HL-60/S4 treated with retinoic acid at 250 ng/mL for 4 days and 3 days (cell line): Measurements from ENCODE around the gene TBXAS1.

Experiments
- in situ Hi-C: fragments of 300-500 bp; cut with MboI; formaldehyde crosslinking; loops from 2 replicates; pipeline ENCODE4 v1.7.0; 2022; ENCODE audit warnings: low sequenced_read_pairs

Gene TBXAS1

GRCh38 chr7:139854124-139854511, 25.1 kb downstream of the TBXAS1 start:
- in situ Hi-C loops: no loop called here

GRCh38 chr7:139854803-139855497, 25.9 kb downstream of the TBXAS1 start:
- in situ Hi-C loops: no loop called here

DNA sequence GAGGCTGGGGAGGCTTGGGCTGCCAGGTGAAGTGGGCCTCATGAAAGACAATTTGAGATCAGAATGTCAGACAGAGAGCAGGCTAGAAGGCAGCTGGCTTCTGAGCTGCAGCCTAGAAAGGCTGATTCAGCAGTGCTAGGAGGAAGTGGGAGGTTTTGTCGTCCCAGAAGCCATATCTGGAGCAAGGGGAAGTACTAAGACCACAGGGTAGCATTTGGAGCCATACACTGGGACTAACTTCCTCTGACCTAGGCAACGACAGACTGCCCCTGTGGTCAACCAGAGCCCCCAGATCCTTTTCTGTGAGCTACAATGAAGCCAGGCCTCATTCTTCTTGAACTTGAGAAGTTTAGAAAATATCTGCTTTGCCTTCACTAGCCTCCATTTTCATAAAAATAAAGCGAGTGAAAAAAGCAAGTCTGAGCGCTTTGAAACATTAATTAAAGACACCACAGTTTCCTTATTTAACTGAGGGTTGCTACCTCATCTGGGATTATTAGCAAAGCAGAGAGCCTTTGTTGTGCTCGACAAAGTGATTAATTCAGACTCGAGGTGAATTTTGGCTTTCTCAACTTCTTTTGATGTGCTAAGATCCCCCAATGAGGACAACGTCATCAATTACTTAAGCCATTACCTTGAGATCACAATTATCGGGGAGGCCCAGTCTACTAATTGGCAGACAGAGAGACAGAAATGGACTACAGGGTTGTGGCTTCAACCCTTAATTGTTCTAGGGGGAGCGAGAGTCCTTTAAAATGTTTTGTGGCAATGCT, 26.6 kb downstream of the TBXAS1 start:
- in situ Hi-C loops: no loop called here

GRCh38 chr7:139857791-139858190, 28.7 kb downstream of the TBXAS1 start:
- in situ Hi-C loops: no loop called here

GRCh38 chr7:139860090-139860775, 31.2 kb downstream of the TBXAS1 start:
- in situ Hi-C loops: no loop called here

DNA sequence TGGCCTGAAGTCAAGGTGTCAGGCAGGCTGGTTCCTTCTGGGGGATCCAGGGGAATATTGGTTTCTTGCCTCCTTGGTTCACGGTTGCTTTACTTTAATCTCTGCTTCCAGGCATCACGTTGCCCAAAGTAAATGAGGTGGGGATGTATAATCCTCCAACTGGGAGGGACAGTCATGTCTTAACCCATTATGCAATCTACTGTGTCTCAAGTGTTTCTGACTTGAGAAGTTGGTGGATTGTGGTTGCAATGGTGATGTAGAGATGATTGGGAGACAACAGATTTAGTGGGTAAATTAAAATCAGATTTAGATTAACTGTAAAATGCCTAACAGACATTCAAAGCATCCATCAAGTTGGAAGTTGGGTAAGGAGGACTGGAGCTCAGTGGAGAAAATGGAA, 32.7 kb downstream of the TBXAS1 start:
- in situ Hi-C loops: no loop called here

DNA sequence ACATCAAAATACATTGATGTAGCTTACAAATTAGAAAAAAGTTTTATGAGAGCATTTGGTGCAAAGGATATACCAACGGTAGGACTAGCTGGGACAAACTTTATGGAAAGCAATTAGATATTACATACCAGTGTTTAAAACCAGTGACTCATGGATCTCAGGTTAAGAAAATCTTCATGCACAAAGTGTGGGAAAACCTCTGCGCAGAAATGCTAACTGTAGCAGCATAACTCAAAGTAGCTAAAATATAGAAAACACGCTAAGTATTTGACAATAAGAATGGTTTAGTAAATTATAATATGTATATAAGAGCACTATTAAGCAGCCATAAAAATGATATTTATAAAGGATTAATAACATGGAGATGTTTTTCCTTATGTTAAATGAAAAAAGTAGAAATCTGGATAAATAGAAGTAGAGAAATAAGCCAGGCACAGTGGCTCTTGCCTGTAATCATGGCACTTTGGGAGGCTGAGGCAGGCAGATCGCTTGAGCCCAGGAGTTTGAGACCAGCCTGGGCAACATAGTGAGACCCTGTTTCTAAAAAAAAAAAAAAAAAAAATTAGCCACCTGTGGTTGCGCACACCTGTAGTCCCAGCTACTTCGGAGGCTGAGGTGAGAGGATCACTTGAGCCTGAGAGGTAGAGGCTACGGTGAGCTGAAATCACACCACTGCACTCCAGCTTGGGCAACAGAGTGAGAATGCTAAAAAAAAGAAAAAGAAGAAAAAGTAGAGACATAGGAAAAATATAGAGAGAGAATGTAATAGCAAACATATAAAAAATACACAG, 37.2 kb downstream of the TBXAS1 start:
- in situ Hi-C loops: no loop called here

- in situ Hi-C loops: no loop called here
Observed at GRCh38 chr7:139867847-139868246, 38.8 kb downstream of the TBXAS1 start.

DNA sequence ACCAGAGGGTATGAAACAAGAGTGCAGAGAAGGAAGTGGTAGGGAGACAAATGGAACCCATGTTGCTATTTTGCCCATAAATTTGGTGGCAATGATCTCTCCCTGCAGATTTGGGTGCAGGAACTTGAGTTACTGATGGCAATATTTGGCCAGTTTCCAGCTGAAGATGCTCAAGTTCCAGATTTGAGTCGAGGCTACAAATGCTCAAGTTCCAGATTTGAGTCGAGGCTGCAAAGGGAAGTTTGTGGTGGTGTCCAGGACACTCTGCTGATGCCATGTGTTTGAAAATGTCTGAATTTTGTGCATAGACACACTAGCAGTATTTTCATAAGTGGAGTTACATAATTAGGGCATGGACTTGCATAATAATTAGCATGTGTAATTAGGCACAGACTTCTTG, 40.8 kb downstream of the TBXAS1 start:
- in situ Hi-C loops: no loop called here

GRCh38 chr7:139870380-139870779, 41.3 kb downstream of the TBXAS1 start:
- in situ Hi-C loops: no loop called here

GRCh38 chr7:139871331-139871730, 42.3 kb downstream of the TBXAS1 start:
- in situ Hi-C loops: no loop called here

DNA sequence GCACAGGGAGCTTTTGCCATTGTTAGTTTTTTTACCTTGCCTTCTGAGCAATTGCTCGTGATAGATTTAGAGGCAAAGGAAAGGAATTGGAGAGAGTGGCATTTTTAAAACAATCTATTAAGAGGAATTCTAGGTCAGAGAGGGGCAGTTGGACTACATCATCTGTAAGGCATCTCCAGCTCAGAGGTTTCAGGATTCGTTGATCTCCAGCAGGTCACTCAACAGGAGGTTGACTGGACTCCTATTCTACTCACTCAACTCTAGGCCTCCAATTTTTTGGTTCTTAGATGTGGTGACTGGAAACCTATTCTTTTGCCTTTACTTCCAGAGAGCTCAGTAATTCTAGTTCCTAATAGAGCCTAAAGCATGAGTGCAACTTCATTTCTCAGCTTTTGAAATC, 42.8 kb downstream of the TBXAS1 start:
- in situ Hi-C loops: no loop called here

DNA sequence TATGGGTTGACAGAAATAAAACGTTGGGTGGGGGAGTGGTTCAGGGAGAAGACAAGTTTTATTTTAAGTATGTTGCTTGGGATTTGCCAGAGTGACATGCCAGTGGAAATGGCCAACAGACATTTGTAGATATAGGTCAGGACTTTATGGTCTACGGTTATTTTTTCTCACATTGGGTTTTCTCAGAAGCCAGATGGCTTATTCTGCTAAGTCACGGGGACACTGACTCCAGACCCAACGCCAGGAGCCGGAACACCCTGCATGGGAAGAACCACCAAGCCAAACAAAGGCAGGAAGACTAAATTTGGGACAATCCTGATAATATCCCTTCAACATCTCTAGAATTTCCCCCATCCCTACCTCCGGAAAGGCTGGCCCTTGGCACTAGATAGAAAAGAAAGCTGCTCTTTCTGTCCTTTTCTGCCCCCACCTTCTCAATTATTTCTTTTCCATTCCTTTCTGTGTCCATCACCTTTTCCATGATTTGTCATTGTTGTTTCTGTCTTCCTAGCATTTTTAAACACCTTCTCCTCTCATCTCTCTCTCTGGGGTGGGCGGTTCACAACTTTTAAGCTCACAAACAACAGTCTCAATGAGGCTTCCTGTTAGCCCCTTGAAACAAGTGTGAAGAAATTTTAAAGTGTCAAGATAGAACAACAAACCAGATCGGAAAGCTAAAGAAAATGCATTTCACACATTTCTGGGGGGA, 44.7 kb downstream of the TBXAS1 start:
- in situ Hi-C loops: no loop called here

GRCh38 chr7:139874302-139874629, 45.2 kb downstream of the TBXAS1 start:
- in situ Hi-C loops: no loop called here

DNA sequence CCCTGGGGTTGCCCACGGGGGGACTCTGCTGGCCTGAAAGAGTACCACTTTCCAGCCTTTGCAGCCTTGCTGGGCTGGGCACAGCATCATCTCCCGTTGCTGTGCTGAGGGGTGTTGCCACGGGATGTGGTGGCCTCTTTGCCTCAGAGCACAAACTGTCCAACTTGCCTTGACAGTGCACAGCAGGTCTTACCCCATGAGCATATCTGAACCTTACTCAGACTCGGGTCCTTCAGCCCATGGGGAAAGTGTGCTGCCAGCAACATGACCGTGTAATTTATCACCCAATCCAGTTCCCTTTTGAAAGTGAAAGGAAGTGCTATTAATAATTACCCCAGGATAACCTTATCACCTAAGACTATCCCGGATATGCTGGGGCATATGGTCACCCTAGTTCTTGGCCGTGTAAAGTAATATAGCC, 46.8 kb downstream of the TBXAS1 start:
- in situ Hi-C loops: no loop called here

GRCh38 chr7:139876622-139877283, 47.7 kb downstream of the TBXAS1 start:
- in situ Hi-C loops: no loop called here

- in situ Hi-C loops: no loop called here
Observed at GRCh38 chr7:139883814-139884213, 54.8 kb downstream of the TBXAS1 start.

GRCh38 chr7:139884441-139884840, 55.4 kb downstream of the TBXAS1 start:
- in situ Hi-C loops: no loop called here

- in situ Hi-C loops: no loop called here
Observed at GRCh38 chr7:139885511-139885910, 56.4 kb downstream of the TBXAS1 start.

GRCh38 chr7:139886206-139886605, 57.1 kb downstream of the TBXAS1 start:
- in situ Hi-C loops: no loop called here
